ENCODE measurements around the gene MGLL.

- TF ChIP-seq EZH2phosphoT487 (IDR thresholded peaks at IDR 0.05; ENCODE audit: insufficient read depth, low read depth) (no peak), EZH2 (IDR thresholded peaks at IDR 0.05; ENCODE audit: insufficient read depth, poor library complexity, severe bottlenecking) (no peak)
Observed at GRCh38 chr3:127822041-127822681, at the start of gene MGLL.
